Activated naive CD4-positive, alpha-beta T cell treated with Interleukin-2 at 50 U/mL for 16 hours (primary cell): ENCODE results near the gene SUCLG2.

ENCODE experiments used
- DNase-seq: peaks from one replicate; pipeline ENCODE4 v3.0.0-alpha.2; 2020

Gene SUCLG2

DNA sequence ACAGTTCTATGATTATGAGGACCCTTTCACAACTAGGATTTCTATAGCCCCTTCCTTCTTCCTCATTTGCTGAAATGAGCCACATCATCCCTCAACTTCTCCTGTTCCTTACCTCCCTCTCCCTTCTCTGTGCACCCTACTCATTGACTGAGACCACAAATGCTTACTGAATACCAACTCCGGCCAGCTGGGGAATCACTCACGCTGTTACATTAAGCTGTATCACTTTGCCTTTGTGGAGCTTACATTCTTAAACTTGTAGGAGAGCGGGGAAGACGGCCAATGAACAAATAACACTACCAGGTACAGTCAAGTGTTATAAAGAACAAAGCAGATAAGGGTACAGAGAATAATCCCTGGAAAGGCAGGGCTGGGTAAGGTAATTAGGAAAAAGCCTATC lies 5.7 kb downstream of the SUCLG2 start:
- DNase-seq, result no peak

DNA sequence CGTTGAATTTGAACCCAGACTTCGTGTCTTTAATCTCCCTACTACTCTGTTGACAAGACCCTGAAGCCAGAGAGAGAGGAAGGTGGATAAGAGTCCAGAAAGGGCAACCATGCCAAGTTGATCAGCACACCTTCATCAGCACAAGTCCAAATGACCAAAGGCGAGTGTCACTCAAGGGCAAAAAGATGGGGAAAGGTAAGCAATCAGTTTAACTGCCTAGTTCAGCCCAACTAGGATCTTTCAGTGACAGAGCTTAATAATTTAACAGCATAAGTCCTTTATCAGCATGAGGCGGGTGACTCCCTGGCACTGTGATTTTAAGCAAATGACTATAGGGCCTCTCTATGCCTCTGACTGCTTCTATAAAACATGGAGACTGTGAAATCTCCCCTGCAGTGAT lies 6.2 kb downstream of the SUCLG2 start:
- DNase-seq, result no peak

DNA sequence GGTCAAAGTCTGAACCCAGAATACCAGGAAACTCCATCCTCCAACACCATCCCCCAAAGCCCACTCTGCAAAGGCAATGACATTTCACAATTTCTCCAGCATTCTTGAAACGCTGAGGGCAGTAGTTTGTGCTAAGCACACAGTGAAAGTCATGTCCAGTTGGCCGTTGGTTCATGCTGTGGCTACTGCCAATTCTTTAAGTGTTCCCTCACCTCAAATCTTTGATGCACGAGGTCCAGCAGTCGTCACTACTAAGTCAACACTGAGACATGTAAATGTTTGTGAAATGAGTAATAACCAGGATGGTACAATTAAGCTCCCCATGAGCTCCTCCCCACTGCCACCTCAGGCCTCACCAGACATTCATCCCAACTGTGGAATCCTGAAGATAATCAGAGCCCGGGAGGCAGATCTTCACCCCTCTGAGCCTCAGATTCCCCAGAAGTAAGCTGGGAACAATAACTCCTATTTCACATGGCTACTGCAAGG lies 7.0 kb downstream of the SUCLG2 start:
- DNase-seq, result no peak

DNA sequence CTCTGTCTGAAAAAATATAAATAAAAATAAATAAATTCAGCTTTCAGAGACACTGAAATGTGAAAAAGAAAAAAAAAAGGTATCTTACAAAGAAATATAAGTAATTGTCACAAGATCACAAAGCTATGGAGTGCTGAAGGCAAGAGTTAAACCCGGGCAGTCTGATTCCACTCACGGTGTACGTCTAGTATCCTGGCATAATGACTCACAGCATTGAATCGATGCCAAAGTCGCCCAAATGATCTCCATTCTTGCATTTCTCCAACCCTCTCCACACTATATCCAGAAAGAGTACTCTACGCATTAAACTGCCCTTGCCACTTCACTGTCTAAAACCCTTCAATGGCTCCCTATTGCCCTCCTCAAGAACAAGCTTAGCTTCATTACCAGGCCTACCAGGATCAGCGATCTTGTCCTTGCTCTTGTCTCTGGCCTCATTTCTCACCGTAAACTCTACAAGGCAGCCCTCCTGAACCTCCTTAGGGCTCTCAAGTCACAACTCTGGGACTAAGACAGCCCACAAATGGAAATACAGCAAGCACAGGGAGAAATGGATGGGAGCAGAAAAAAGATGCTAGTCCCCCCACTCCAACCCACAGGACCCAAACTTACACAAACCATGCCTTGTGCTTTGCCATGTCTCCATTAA lies 7.7 kb downstream of the SUCLG2 start:
- no peak for DNase-seq

- DNase-seq, result no peak
Measured at GRCh38 chr3:67644827-67645226, 9.6 kb downstream of the SUCLG2 start.

GRCh38 chr3:67642734-67643133 lies 11.7 kb downstream of the SUCLG2 start:
- no peak for DNase-seq

- no peak for DNase-seq
Measured at GRCh38 chr3:67642190-67642589, 12.2 kb downstream of the SUCLG2 start.

- DNase-seq, result no peak
Measured at GRCh38 chr3:67641451-67641850, 13.0 kb downstream of the SUCLG2 start.

DNA sequence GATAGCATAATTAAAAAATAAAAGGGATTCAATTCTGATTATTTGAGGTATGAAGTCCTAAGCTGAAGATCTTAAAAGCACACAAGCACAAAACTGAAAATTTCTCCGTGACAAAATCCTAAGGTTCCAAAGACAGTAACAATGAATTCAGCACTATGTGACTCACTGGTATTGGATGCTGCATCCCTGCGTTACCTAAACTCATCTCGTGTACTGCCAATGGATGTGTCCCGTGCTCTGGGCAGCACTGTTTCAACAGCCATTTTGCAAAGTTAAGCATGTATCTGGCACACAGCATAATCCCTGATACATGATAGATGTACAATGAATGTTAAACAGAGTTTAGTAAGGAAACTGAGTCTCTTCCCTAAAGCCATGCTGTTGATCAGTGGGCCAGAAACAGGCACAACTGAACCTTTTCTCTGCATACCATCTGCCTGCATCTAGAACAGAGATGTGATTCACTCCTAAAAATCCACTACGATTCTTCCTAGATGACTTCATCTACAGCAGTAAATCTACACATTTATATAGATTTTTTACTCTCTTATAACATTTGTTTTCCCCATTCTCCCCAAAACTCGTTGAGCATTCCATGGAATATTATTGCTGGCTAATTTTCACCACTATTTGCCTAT lies 14.3 kb downstream of the SUCLG2 start:
- DNase-seq, result no peak

- DNase-seq, result no peak
Measured at GRCh38 chr3:67637255-67637900, 17.0 kb downstream of the SUCLG2 start.

DNA sequence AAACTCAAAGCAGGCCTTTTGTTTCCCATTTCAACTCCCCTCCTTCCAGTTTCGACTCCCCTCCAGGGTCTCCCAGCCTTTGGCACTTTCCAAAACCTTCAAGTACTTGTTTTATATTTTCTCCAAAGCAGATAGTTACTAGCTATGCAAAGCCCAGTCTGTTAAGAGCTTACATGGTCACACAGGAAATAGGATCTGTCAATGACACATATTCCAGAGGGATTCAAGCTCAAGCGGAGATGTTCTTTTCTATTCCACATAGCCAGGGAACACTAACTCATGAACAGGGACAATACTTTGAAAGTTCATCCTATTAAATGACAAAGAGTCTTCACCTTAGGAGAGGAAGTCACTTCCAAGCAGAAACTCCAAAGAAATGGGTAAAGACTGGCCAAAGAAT lies 18.6 kb downstream of the SUCLG2 start:
- no peak for DNase-seq

GRCh38 chr3:67635257-67635656 lies 19.2 kb downstream of the SUCLG2 start:
- DNase-seq, result no peak

GRCh38 chr3:67630666-67631362 lies 23.6 kb downstream of the SUCLG2 start:
- DNase-seq, result no peak

DNA sequence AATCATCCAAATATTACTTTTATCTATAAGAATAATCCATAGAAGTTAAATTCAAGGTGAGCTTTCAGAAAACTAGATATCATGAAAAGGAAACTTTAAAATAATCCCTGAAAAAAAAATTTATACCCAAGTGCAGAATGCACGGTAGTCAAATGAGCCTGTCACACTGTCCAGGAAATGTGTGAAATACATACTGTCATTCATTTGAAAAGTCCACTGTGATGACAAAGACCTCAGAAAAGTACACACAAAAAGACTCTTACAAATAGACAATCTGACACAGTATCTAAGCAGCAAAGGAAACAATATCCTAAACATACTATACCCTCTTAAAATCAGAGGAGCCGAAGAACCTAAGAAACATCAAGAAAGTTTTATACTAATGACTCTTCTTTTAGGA lies 29.7 kb downstream of the SUCLG2 start:
- DNase-seq, result no peak

- DNase-seq, result no peak
Measured at GRCh38 chr3:67624078-67624477, 30.3 kb downstream of the SUCLG2 start.

DNA sequence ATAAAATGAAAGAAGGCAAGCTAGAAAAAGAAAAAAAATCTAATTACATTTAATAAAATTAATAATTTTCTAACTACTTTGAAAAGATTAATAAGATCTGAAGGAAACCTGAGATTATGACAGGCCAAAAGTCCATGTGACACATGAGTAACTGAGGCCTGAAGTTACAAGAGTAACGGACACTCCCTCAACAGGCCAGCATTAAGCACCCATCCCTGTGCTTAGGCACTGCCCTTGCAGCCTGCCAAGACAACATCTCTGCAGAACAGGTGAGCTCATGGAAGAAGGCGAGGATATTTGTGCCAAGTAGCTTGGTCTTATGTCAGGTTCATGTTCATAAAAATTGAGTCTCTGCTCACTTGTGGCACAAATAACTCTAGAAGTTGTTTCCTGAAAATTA lies 31.8 kb downstream of the SUCLG2 start:
- DNase-seq, result no peak

DNA sequence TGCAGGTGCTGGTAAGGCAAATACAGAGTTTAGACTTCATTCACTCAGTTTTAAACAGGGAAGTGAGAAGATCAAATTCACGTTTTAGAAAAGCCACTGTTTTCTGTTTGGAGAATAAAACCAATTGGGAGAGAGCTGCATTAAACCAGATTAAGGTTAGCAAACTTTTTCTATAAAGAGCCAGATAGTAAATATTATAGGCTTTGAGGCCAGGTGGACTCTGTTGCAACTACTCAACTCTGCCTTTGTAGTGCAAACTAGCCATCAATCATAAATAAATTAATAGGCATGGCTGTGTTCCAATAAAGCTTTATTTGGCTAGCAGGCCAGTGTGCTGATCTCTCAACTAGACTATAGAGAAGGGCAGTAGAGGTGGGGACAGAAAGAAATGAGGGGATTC lies 33.5 kb downstream of the SUCLG2 start:
- no peak for DNase-seq

DNA sequence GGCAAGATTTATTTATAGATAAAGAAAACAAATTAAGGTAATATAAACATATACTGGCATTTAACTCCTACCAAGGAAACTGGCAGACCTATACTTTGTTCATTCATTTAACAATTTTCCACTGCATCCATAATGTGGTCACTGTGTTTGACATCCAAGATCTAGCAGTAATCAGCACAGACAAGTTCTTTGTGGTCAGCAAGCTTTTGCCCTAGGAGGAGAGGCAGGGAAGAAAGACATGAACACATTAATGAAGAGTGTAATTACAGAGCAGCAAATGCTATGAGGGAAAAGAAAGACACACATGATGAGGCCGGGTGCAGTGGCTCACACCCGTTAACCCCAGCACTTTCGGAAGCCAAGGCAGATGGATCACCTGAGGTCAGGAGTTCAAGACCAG lies 34.4 kb downstream of the SUCLG2 start:
- DNase-seq, result no peak

DNA sequence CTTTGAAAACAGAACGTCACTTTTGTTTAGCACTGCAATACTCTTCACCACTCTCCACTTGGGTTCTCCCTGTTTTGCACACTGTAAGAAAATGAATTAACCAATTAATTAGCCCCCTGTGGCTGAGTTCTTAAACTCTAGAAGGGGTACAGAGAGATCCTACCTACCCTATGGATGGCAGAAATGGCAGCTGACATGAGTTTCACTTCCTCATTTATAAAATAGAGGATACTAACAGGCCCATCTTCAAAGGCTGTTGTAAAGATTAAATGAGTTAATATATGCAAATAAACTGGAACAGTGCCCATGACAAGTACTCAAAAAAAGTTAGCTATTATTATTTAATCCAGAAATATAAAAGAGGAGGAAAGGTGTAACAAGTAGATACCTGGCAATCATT lies 36.9 kb downstream of the SUCLG2 start:
- DNase-seq, result no peak

DNA sequence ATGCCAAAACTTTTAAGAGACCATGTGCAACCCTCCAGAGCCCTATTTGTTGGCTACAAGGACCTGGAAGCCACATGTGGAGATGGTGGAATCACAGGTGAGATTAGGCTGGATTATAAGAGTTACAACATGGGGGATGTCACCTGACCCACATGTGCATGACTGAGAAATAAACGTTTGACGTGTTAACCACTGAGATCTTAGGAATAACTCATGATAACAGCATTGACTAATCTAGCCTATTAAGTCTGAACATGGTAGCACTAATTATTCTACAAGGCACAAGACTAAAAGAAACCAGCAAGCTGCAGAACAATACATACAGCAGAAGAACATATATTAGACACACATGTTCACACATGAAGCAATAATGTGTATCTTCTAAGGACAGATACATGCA lies 38.4 kb downstream of the SUCLG2 start:
- DNase-seq, result no peak

DNA sequence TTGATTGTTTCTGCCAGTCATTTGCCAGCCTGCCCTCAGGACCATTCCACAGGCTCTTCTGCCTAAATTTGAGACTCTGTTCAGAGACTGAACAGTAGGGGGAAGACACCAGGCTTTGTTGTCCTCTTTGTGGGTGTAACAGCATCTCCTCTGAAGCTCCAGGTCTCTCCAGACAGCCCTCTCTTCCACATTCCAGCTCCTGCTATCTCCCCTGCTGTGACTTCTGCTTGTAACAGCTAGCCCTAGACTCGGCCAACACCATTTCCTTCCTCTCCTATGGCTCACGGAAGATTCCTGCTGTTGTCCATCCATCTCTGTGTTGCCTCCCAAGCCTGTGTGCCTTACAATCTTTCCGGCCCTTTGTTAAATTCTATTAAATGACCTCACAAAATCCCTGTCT lies 40.2 kb downstream of the SUCLG2 start:
- DNase-seq, result no peak

GRCh38 chr3:67610458-67610857 lies 44.0 kb downstream of the SUCLG2 start:
- no peak for DNase-seq

- DNase-seq, result no peak
Measured at GRCh38 chr3:67609709-67610108, 44.7 kb downstream of the SUCLG2 start.

GRCh38 chr3:67608034-67608433 lies 46.4 kb downstream of the SUCLG2 start:
- DNase-seq, result no peak
